GF-D8 (cell line): ENCODE results near the gene PRXL2B.

Experiments
- DNase-seq: peaks from one replicate; lab custom pipeline; 2025; lab: John Stamatoyannopoulos, UW

PRXL2B gene

DNA sequence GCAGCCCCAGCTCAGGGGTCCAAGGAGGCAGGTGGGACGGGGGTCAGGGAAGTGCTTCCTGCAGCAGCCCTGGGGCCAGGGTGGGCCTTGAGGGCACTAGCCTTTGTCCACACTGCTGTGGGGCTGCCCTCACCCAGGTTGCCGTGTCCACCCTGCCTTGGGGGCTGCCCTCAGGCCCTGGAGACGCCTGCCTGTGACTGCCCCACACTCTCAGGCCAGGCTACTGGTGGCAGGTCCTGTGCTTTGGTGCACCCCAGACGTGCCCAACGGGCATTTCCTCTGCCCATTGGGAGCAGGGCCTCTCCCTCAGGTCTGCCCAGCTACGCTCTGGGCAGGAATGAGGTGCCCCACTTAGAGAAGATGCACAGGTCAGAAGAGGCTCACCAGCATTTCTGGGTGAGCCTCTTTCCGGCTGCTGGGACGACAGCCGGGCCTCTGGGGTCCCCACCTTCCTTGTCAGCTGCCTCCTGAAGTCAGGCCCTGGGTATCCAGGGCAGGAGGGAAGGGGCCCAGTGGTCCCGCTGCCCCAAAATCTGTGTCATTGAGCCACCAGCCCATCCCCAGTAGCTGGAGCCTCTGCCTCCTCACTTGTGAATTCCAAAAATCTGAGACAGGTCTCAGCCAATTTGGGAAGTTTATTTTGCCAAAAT is 48.9 kb downstream of the PRXL2B start:
- DNase-seq: no peak

DNA sequence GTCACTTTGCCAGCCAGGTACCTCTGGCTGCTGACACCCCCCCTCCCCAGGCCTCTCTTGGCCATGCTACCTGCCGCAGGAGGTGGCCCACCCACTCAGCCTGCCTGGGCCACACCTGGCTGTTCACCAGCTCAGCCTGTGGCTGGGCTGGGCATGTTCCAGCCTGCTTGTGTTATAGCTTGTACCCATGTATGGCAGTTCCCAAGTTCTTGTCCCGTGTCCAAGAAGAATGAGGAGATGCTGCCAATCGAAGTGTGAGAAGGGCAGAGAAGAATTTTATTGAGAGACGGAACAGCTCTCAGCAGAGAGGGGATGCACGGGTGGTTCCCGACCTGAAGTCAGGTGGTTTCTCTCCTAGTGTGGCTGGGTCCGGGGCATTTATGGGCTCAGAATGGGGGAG is 50.2 kb downstream of the PRXL2B start:
- no peak for DNase-seq

DNA sequence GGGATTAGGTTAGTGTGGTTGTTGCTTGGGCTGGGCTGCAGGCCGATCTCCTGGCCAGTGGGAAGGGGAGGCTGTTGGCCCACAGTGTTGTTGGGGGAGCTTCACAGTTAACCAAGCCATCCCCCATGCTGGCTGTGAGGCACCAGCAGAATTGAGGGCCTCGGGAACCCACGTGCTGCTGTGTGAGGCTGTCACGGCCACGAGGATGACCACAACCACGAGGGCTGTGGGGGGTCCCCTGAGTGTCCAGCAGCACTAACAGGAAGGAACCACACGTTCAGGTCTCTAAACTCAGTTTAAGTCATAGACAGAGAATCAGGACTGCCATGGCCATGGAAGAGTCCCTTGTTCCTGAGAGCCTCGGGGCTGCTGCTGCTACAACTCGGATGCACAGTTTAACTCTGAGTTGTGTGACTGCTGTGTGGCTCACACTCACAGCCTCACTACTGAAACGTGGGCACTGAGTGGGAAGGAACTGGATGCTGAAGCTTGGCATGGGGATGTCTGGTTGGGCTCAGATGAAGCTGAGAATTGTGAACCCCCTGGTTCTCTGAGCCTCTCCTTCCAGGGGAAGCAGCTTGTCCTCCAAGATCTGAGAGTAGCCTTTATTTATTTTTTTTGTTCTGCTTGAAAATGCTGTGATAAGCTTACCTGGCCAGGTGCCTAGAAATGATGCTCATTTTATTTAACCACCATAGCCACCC is 51.0 kb downstream of the PRXL2B start:
- no peak for DNase-seq

DNA sequence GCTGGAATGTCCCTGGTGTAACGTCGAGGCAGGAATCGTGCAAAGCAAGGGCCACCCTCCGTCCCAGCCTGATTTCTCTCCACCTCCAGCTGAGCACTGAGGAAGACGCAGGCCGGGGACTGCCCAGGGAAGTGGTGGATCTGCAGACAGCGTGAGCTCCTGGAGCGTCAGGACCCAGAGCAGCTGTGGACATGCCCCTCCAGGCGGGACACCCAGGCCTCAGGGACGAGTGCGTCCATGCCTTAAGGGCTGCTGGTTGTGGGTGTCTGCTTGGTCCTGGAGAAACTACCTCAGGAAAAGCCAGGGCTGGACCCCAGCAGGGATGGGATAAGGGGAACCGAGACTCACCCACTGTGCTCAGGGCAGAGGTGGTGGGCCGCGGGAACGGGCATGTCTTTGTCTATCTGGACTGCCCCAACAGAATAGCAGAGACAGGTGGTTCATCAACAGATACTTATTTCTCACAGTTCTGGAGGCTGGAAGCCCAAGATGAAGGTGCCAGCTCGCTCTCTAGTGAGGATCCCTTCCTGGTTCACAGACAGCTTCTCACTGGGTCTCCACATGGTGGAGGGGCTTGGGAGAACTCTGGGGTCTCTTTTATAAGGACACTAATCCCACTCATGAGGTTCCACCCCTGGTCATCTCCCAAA is 52.0 kb downstream of the PRXL2B start:
- DNase-seq: no peak

DNA sequence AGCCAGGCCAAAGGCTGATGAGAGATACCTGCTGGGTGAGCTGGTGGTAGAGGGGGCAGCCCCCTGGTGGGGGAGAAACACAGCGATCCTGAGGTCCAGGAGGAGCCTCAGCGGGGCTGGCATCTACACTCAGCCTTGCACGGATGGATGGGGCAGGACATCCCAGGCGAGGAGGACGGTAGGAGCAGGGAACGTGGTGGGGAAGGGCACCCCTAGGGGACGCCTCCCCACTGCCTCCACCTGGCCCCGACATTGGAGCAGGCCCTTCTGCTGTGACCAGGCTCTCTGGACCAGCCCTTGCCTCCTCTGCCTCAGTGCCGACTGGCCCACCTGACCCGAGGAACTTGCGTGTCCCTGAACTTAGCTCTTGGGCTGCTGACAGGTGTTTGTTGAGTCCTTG is 52.6 kb downstream of the PRXL2B start:
- DNase-seq: no peak

DNA sequence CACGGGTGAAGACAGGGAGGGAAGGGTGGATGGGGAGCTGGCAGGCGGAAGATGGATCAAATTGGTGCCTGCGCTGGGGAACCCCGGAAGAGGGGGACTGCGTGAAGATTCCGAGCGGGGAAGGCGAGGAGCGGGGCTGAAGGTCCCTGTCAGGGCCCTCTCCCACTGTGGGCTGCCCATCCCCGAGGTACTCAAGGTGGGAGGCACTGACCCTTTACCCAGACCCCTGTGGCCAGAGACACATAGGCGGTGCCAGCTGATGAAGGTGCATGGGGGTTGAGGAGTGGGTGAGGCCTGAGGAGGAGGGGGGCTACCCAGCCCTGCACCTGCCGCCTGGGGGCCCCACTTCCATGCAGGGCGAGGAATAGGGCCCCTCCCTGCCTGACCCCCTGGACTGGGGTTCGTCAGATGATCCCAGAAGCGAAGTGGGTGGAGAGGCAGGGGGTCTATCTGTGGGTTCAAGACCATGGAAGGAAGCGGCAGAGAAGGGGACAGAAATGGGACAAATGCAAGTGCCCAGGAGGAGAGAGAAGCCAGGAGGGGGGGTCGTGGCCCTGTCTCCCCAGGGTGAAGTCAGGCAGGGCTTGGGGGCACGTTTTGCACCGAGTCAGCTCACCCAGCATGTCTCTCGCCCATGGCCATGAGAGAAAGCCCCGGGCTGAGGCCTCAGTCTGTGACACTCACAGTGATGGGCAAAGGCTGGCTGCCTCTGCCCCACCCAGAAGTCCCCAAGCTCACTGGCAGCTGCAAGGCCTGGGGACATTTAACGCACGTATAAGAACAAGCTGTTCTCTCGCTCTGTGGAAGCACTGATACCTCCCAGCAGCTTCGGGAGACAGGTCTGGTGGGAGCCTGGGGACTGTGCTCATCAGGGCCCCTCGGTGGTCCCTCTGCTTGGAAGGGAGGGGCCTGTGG is 53.3 kb downstream of the PRXL2B start:
- DNase-seq: no peak

DNA sequence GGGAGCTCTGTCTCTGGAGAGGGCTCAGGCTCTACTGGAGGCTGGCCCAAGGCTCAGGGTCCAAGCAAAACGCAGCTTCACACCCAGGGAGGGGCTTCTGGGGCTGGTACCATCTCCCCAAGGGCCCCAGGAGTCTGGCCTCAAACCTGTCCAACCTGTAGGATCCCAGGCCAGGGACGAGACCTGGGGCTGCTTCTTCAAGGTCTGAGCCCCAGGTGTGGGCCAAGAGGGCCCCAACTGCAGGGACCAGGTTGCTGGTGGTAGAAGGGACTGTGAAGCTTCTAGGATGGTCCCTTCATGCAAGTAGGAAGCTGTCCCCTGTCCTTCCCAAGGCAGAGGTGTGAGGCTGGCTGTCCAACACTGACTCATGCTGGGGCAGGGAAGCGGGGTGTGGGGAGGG is 54.0 kb downstream of the PRXL2B start:
- DNase-seq: no peak
